ENCODE results near the gene USP46.

USP46 gene

GRCh38 chr4:52618795-52619590, 40.1 kb downstream of the USP46 start:
- no peak for DNase-seq (ENCODE audit: low read depth in 2 of 2)

DNA sequence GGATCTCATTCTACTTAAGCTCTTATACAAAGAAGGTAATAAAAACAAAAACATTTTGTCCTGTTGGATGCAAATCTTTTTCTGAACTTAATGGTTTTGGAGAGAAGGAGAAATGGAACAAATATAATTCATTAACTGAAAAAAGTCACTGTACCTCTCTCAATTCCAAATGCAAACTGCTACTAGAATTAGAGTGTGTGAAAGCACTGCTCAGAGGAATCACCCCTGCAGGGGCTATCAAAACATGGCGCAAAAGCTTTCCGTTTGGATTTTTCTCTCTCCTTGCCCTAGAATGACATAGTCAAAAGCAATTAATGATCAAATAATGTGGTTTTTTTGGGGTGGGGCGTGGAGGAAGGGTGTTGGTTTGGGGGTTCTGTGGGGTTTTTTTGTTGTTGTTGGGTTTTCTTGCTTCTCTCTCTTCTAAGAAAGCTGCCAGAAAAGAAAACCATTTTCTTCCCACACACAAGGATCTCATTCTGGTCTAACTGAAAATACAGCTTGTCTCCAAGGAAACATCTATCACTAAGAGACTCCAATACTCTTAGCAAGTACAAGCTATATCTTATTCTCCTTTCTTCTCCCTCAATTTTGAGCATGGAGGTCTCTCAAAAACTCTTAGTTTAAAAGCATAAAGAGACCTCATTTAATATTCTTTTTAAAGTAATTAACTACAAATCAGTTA, 41.6 kb downstream of the USP46 start:
- DNase-seq (ENCODE audit: low read depth in 2 of 2): no peak

GRCh38 chr4:52614241-52614640, 44.9 kb downstream of the USP46 start:
- no peak for DNase-seq (ENCODE audit: low read depth in 2 of 2)

DNA sequence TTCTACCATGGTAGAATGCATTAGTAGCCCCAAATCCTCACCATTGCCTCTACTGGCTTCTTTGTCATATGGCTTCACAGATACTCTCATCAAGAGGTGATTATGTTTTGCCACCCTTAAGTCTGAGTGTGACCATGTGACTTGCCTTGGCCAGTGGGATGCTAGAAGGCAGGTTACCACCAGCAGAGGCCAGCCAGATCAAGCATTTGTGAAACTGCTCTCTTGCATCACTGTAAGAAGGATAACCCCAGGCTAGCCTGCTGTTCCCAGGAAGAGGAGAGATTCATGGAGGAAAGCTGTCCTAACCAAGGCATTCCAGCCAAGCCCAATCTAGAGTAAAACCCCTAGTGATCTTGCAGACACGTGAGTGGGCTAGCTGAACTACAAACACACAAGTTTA, 46.8 kb downstream of the USP46 start:
- no peak for DNase-seq (ENCODE audit: low read depth in 2 of 2)

DNA sequence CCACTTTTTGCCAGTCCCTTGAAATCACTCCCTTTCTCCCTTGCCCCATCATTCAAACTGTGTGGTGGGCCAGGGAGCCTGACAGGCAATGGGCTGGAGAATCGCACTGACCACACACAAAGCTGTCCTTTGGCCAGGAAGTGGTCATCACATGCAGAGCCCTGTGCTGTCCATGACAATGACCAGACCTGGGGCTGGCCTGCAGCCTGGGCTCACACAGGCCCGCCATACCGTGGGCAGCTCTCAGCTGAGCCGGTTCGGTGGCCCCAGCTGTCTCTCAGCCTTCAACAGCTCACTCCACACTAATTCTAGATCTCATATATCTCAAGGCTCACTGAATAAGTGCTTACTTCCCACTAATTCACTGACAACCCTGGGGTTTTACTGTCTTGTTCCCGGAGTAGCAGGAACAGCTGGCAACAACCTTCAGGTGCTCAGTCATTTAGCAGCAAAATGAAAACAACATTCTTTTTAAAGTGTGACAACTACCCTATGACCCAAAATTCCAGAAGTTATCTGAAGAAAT, 48.0 kb downstream of the USP46 start:
- DNase-seq (ENCODE audit: low read depth in 2 of 2): no peak

GRCh38 chr4:52606726-52607125, 52.4 kb downstream of the USP46 start:
- DNase-seq (ENCODE audit: low read depth in 2 of 2): no peak

DNA sequence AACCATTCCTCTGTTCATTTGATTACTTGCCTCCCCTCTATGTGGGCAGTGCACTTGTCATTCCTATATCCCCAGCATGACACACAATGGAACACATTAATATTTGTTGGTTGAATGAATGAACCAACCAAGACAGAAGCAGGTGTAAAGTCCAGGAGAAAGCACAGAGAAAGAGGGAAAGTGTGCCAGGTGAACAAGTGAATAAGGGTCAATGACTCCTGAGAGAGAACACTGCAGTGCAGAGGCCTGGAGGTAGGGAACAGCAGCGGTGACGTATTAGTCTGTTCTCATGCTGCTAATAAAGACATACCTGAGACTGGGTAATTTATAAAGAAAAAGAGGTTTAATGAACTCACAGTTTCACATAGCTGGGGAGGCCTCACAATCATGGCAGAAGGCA, 53.1 kb downstream of the USP46 start:
- DNase-seq (ENCODE audit: low read depth in 2 of 2): no peak

GRCh38 chr4:52604215-52604614, 54.9 kb downstream of the USP46 start:
- no peak for DNase-seq (ENCODE audit: low read depth in 2 of 2)

DNA sequence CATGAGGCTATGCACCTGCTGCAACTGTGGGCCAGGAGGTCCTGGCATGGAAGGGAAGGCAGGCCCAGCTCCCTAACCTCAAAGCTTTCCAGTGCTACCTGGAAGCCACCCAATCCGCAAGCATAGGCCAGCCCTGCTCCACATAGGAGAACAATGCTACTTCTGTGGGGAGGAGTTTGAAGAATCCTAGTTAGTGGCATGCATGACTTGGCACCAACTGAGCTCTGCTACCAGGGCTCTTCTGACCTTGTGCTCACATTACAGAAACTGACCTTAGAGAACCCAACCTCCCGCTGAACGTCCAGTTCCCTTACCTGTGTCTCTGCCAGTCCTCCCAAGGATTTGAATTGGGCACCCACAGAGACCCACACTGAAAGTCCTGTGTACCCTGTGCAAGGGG, 58.8 kb downstream of the USP46 start:
- DNase-seq (ENCODE audit: low read depth in 2 of 2): no peak

GRCh38 chr4:52595001-52595400, 64.1 kb downstream of the USP46 start:
- no peak for DNase-seq (ENCODE audit: low read depth in 2 of 2)

GRCh38 chr4:52592287-52592686, 66.8 kb downstream of the USP46 start:
- no peak for DNase-seq (ENCODE audit: low read depth in 2 of 2)

GRCh38 chr4:52588771-52589591, 70.1 kb downstream of the USP46 start:
- no peak for DNase-seq (ENCODE audit: low read depth in 2 of 2)

- DNase-seq (ENCODE audit: low read depth in 2 of 2): no peak
Observed at GRCh38 chr4:52588097-52588496, 71.0 kb downstream of the USP46 start.

DNA sequence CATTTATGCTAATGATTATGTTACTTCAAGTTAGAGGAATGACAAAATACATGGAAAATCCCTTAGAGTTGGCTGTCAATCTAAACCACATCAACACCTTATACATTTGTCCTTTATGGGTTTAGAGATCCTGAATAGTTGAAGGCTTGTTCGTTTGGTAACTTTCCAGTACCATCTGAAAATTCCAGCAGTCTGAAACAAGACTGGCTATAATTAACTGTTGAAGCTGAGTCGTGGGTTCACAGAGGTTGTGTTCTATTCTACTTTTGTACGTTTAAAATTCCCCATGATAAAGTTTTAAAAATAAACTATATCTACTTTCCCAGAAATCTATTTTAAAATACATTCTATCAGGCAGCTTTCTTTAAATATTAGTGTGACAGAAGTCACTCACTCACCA, 73.0 kb downstream of the USP46 start:
- DNase-seq (ENCODE audit: low read depth in 2 of 2): no peak

- DNase-seq (ENCODE audit: low read depth in 2 of 2): no peak
Observed at GRCh38 chr4:52585379-52585778, 73.7 kb downstream of the USP46 start.

- no peak for DNase-seq (ENCODE audit: low read depth in 2 of 2)
Observed at GRCh38 chr4:52579602-52580272, 79.4 kb downstream of the USP46 start.

DNA sequence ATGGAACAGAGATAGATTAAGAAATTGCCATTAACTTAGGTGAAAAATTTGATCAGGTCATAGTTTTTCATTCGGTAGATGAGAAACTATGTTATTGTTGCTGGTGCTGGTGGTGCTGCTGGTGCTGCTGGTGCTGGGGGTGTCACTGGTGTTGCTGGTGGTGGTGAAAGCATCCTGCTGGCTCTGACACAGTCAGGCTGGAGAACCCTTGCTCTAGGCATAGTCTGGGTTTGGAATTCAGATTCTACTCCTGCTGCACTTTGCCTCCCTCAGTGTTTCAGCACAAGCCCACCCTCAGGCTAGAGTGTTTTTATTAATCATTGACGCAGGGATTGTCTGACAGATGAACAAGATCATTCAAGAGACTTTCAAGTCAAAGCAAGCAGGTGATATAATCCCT, 80.2 kb downstream of the USP46 start:
- no peak for DNase-seq (ENCODE audit: low read depth in 2 of 2)

DNA sequence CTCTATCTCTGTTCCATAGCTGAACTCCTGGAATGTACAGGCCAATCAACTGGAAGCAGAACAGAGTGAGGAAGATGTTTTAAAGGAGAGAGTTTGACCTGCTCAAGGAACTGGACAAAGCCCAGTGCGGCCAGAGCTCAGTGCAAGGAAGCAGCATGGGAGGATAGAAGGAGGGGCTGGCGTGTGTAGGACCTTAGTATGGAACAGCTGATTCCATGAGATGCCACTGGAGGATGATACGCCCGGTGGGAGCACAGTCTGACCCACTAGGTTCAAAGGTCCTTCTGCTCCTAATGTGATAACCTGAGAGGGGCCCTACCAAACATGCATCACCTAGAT, 81.5 kb downstream of the USP46 start:
- no peak for DNase-seq (ENCODE audit: low read depth in 2 of 2)

GRCh38 chr4:52576961-52577623, 82.0 kb downstream of the USP46 start:
- DNase-seq (ENCODE audit: low read depth in 2 of 2): peak; percentile 38 to 39

DNA sequence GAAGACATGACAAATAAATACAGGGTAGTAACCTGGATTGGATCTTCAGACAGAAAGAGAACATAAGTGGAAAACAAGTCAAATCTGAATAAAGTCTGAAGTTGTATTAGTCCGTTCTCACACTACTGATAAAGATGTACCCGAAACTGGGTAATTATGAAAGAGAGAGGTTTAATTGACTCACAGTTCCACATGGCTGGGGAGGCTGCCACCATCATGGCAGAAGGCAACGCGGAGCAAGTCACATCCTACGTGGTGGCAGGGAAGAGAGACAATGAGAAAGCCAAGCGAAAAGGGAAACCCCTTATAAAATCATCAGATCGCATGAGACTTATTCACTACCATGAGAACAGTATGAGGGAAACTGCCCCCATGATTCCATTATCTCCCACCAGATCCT, 82.8 kb downstream of the USP46 start:
- DNase-seq (ENCODE audit: low read depth in 2 of 2): no peak

DNA sequence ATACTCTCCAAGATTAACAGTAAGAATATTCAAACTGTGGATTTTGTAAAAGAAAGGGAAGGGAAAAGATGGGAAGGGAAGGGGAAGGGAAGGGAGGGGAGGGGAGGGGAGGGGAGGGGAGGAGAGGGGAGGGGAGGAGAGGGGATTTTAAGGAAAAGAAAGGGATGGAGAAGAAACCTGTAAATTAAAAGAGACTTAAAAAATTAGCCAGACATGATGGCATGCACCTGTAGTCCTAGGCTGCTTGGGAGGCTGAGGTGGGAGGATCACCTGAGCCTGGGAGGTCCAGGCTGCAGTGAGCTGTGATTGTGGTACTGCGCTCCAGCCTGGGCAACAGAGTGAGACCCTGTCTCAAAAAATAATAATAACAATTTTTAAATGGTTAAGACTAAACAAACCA, 83.7 kb downstream of the USP46 start:
- DNase-seq (ENCODE audit: low read depth in 2 of 2): no peak

Measured in fibroblast of skin of left quadriceps (primary cell).